HCT116 (cell line): ENCODE data around the gene CEP162. TPM values are rescaled to one million over a fixed set of nuclear protein-coding genes. Genes with fewer than 3 reads are reported as not detected.

ENCODE experiments used
- ATAC-seq: fragments of 200-7000 bp; cut with Tn5 transposase; 2 replicates; pipeline ENCODE4 v1.9.1; 2020; ENCODE audit warnings: mild to moderate bottlenecking, moderate library complexity
- BruUV-seq: library from RNA; stranded (reverse); fragments of 400-500 nt; replicated peaks from 2 replicates; lab custom pipeline; 2021; lab: Mats Ljungman, UMichigan
- CTCF ChIA-PET: fragments of 300-600 bp; sonication (Branson Sonifier 250); formaldehyde crosslinking; loops from one replicate; lab custom pipeline; 2021; ENCODE audit warnings: antibody characterized with exemption; lab: Charles Lee
- POLR2A ChIA-PET: fragments of 300-600, 350-600 bp; sonication (Branson Sonifier 250); formaldehyde crosslinking; loops from one replicate; lab custom pipeline; 2021; ENCODE audit warnings: antibody characterized with exemption; lab: Charles Lee
- RAD21 ChIA-PET, 2 experiments: fragments of 300-600 bp; sonication (Branson Sonifier 250); formaldehyde crosslinking; loops; one replicate each; lab custom pipeline; 2023; ENCODE audit warnings: low total read pairs in 2 of 2; ENCODE audit not compliant: uncharacterized antibody in 2 of 2, unreplicated experiment in 2 of 2, low non-redundant PET in 1 of 2; lab: Charles Lee
- DNase-seq: peaks from one replicate; pipeline ENCODE4 v3.0.0-alpha.2; 2010; ENCODE audit warnings: low read depth, low spot score
- H2AFZ ChIP-seq: fragments of 200-600 bp; shearing (Covaris generic), sonication (generic); 2 replicates; pipeline ENCODE4 v1.6.1; 2017; ENCODE audit warnings: low read depth, mixed run types, mixed read lengths, antibody characterized with exemption, low read length; ENCODE audit not compliant: poor library complexity, severe bottlenecking
- H3K27ac ChIP-seq: 2 replicates; pipeline ENCODE4 v1.5.1; 2012; ENCODE audit warnings: low read depth, low read length
- H3K27me3 ChIP-seq: fragments of 200-600 bp; sonication (generic); 2 replicates; pipeline ENCODE4 v1.6.1; 2016; ENCODE audit warnings: mixed run types, low read length, mixed read lengths; ENCODE audit not compliant: insufficient read depth
- H3K36me3 ChIP-seq, 2 experiments: fragments of 200-500 bp in 1 of 2; fragments of 200-600 bp in 1 of 2; sonication (Bioruptor generic) in 1 of 2; sonication (generic) in 1 of 2; 2 replicates each; pipeline versions ENCODE4 v1.5.1 to v1.6.1; 2014 to 2016; ENCODE audit warnings: low read length in 2 of 2, inconsistent platforms in 1 of 2, mixed read lengths in 1 of 2, mixed run types in 1 of 2; ENCODE audit not compliant: insufficient read depth in 2 of 2, control insufficient read depth in 1 of 2
- H3K4me1 ChIP-seq, 2 experiments: fragments of 200-600 bp in 1 of 2; sonication (generic) in 1 of 2; 2 replicates each; pipeline versions ENCODE4 v1.5.1 to v1.6.1; 2012 to 2017; ENCODE audit warnings: low read length in 2 of 2, inconsistent platforms in 1 of 2, mild to moderate bottlenecking in 1 of 2, mixed read lengths in 1 of 2, mixed run types in 1 of 2, moderate library complexity in 1 of 2; ENCODE audit not compliant: insufficient read depth in 2 of 2, control insufficient read depth in 1 of 2
- H3K4me2 ChIP-seq: fragments of 200-600 bp; sonication (generic); 2 replicates; pipeline ENCODE4 v1.6.1; 2017; ENCODE audit warnings: mixed run types, low read length, mixed read lengths
- H3K4me3 ChIP-seq, 2 experiments: fragments of 200-600 bp in 1 of 2; sonication (generic) in 1 of 2; replicated peaks in 1 of 2; 2 replicates each; pipeline ENCODE4 v1.5.1; 2011 to 2016; ENCODE audit warnings: low read length in 2 of 2, control low read depth in 1 of 2, low read depth in 1 of 2, mild to moderate bottlenecking in 1 of 2, mixed read lengths in 1 of 2, mixed run types in 1 of 2
- H3K79me2 ChIP-seq: fragments of 200-600 bp; sonication (generic); 2 replicates; pipeline ENCODE4 v1.6.1; 2017; ENCODE audit warnings: mild to moderate bottlenecking, mixed run types, low read length, moderate library complexity, mixed read lengths; ENCODE audit not compliant: insufficient read depth
- H3K9ac ChIP-seq: fragments of 200-600 bp; sonication (generic); 2 replicates; pipeline ENCODE4 v1.6.1; 2016; ENCODE audit warnings: low read length, mixed read lengths
- H3K9me2 ChIP-seq: fragments of 200-600 bp; sonication (generic), shearing (Covaris generic); 2 replicates; pipeline ENCODE4 v1.6.1; 2017; ENCODE audit warnings: mixed run types, mild to moderate bottlenecking, moderate library complexity; ENCODE audit not compliant: insufficient read depth
- H3K9me3 ChIP-seq, 2 experiments: fragments of 200-500 bp in 1 of 2; fragments of 200-600 bp in 1 of 2; sonication (Bioruptor generic) in 1 of 2; sonication (generic) in 1 of 2; 2 replicates each; pipeline ENCODE4 v1.6.1; 2014 to 2017; ENCODE audit warnings: low read length in 2 of 2, mixed read lengths in 2 of 2, inconsistent platforms in 1 of 2, low read depth in 1 of 2, mild to moderate bottlenecking in 1 of 2, mixed run types in 1 of 2, moderate library complexity in 1 of 2; ENCODE audit not compliant: control insufficient read depth in 1 of 2, insufficient read depth in 1 of 2
- H4K20me1 ChIP-seq: fragments of 200-600 bp; sonication (generic), shearing (Covaris generic); 2 replicates; pipeline ENCODE4 v1.6.1; 2017; ENCODE audit warnings: mixed run types, mild to moderate bottlenecking, moderate library complexity; ENCODE audit not compliant: insufficient read depth
- CEBPB ChIP-seq: IDR thresholded peaks from 2 replicates; pipeline ENCODE4 v1.6.1; 2012; ENCODE audit warnings: low read depth
- EGR1 ChIP-seq: IDR thresholded peaks from 2 replicates; pipeline ENCODE4 v1.6.1; 2012; ENCODE audit warnings: low read depth
- FOSL1 ChIP-seq: IDR thresholded peaks from 2 replicates; pipeline ENCODE4 v1.6.1; 2012; ENCODE audit warnings: low read depth
- JUND ChIP-seq: IDR thresholded peaks from 2 replicates; pipeline ENCODE4 v1.6.1; 2012
- POLR2AphosphoS5 ChIP-seq: IDR thresholded peaks from 2 replicates; pipeline ENCODE4 v1.6.1; 2011; ENCODE audit warnings: mild to moderate bottlenecking, low read depth, low read length, moderate library complexity
- SIN3A ChIP-seq: IDR thresholded peaks from 2 replicates; pipeline ENCODE4 v1.6.1; 2012; ENCODE audit warnings: low read depth
- SP1 ChIP-seq: IDR thresholded peaks from 2 replicates; pipeline ENCODE4 v1.6.1; 2012; ENCODE audit warnings: low read depth
- SRF ChIP-seq: IDR thresholded peaks from 2 replicates; pipeline ENCODE4 v1.6.1; 2012; ENCODE audit warnings: low read depth
- YY1 ChIP-seq: IDR thresholded peaks from 2 replicates; pipeline ENCODE4 v1.6.1; 2011; ENCODE audit warnings: low read length, low read depth, moderate library complexity, mild to moderate bottlenecking; ENCODE audit not compliant: insufficient replicate concordance; ENCODE audit errors: extremely low read depth
- intact Hi-C: fragments of 100-400 bp; cut with micrococcal nuclease; formaldehyde crosslinking; loops from 2 replicates; pipeline ENCODE4 v1.10.0; 2022
- total RNA-seq: library from RNA; stranded (reverse); gene quantifications from one replicate; pipeline ENCODE4 v1.2.1, GENCODE V29; 2021; ENCODE audit not compliant: unreplicated experiment

CEP162 gene
- total RNA-seq, 1 experiment from 2014 or later: 5.5 TPM

GRCh38 chr6:84074988-84075781 is 152.3 kb downstream of the CEP162 start:
- Histone ChIP-seq H3K4me1 (peaks cover 4 to 6% of the 10 kb centered on the region in 2 experiments), H3K4me2 (peak overlapping the region; percentile 41; the same call in 1 of the 2 replicates), H3K27me3 (no peaks in the 10 kb centered on the region), H3K36me3 (no peaks in the 10 kb centered on the region), H4K20me1 (no peaks in the 10 kb centered on the region), H3K4me3 (no peak overlapping the region), H3K79me2 (no peaks in the 10 kb centered on the region), H3K9me3 (no peaks in the 10 kb centered on the region), H3K27ac (no peak overlapping the region), H2AFZ (peak overlapping the region; percentile 20), H3K9me2 (no peaks in the 10 kb centered on the region), H3K9ac (no peak overlapping the region)
- TF ChIP-seq JUND (no peak), FOSL1 (no peak), EGR1 (no peak), POLR2AphosphoS5 (no peak), SP1 (no peak), CEBPB (no peak), YY1 (no peak), SRF (no peak), SIN3A (no peak)
- ChIA-PET POLR2A (no interaction called here), RAD21 (no interaction called here), CTCF (no interaction called here)
- BruUV-seq: no TSS peak
- ATAC-seq (peak; percentile 86), DNase-seq (peak; percentile 6)
- intact Hi-C loops: no loop called here

Other genes starting within 250 kb of the CEP162 start
- gene MRAP2, start 193.9 kb downstream of the CEP162 start, total RNA-seq: 1.4 TPM